HCT116 (cell line): Measurements from ENCODE around the gene PML. TPM values are rescaled to one million over a fixed set of nuclear protein-coding genes. Genes with fewer than 3 reads are reported as not detected.

Experiments used
- ATAC-seq: fragments of 200-7000 bp; cut with Tn5 transposase; 2 replicates; pipeline ENCODE4 v1.9.1; 2020; ENCODE audit warnings: mild to moderate bottlenecking, moderate library complexity
- BruUV-seq: library from RNA; stranded (reverse); fragments of 400-500 nt; replicated peaks from 2 replicates; lab custom pipeline; 2021; lab: Mats Ljungman, UMichigan
- CTCF ChIA-PET: fragments of 300-600 bp; sonication (Branson Sonifier 250); formaldehyde crosslinking; loops from one replicate; lab custom pipeline; 2021; ENCODE audit warnings: antibody characterized with exemption; lab: Charles Lee
- POLR2A ChIA-PET: fragments of 300-600, 350-600 bp; sonication (Branson Sonifier 250); formaldehyde crosslinking; loops from one replicate; lab custom pipeline; 2021; ENCODE audit warnings: antibody characterized with exemption; lab: Charles Lee
- RAD21 ChIA-PET, 2 experiments: fragments of 300-600 bp; sonication (Branson Sonifier 250); formaldehyde crosslinking; loops; one replicate each; lab custom pipeline; 2023; ENCODE audit warnings: low total read pairs in 2 of 2; ENCODE audit not compliant: uncharacterized antibody in 2 of 2, unreplicated experiment in 2 of 2, low non-redundant PET in 1 of 2; lab: Charles Lee
- DNase-seq: peaks from one replicate; pipeline ENCODE4 v3.0.0-alpha.2; 2010; ENCODE audit warnings: low read depth, low spot score
- H2AFZ ChIP-seq: fragments of 200-600 bp; shearing (Covaris generic), sonication (generic); 2 replicates; pipeline ENCODE4 v1.6.1; 2017; ENCODE audit warnings: low read depth, mixed run types, mixed read lengths, antibody characterized with exemption, low read length; ENCODE audit not compliant: poor library complexity, severe bottlenecking
- H3K27ac ChIP-seq: 2 replicates; pipeline ENCODE4 v1.5.1; 2012; ENCODE audit warnings: low read depth, low read length
- H3K27me3 ChIP-seq: fragments of 200-600 bp; sonication (generic); 2 replicates; pipeline ENCODE4 v1.6.1; 2016; ENCODE audit warnings: mixed run types, low read length, mixed read lengths; ENCODE audit not compliant: insufficient read depth
- H3K36me3 ChIP-seq, 2 experiments: fragments of 200-500 bp in 1 of 2; fragments of 200-600 bp in 1 of 2; sonication (Bioruptor generic) in 1 of 2; sonication (generic) in 1 of 2; 2 replicates each; pipeline versions ENCODE4 v1.5.1 to v1.6.1; 2014 to 2016; ENCODE audit warnings: low read length in 2 of 2, inconsistent platforms in 1 of 2, mixed read lengths in 1 of 2, mixed run types in 1 of 2; ENCODE audit not compliant: insufficient read depth in 2 of 2, control insufficient read depth in 1 of 2
- H3K4me1 ChIP-seq, 2 experiments: fragments of 200-600 bp in 1 of 2; sonication (generic) in 1 of 2; 2 replicates each; pipeline versions ENCODE4 v1.5.1 to v1.6.1; 2012 to 2017; ENCODE audit warnings: low read length in 2 of 2, inconsistent platforms in 1 of 2, mild to moderate bottlenecking in 1 of 2, mixed read lengths in 1 of 2, mixed run types in 1 of 2, moderate library complexity in 1 of 2; ENCODE audit not compliant: insufficient read depth in 2 of 2, control insufficient read depth in 1 of 2
- H3K4me2 ChIP-seq: fragments of 200-600 bp; sonication (generic); 2 replicates; pipeline ENCODE4 v1.6.1; 2017; ENCODE audit warnings: mixed run types, low read length, mixed read lengths
- H3K4me3 ChIP-seq, 2 experiments: fragments of 200-600 bp in 1 of 2; sonication (generic) in 1 of 2; replicated peaks in 1 of 2; 2 replicates each; pipeline ENCODE4 v1.5.1; 2011 to 2016; ENCODE audit warnings: low read length in 2 of 2, control low read depth in 1 of 2, low read depth in 1 of 2, mild to moderate bottlenecking in 1 of 2, mixed read lengths in 1 of 2, mixed run types in 1 of 2
- H3K79me2 ChIP-seq: fragments of 200-600 bp; sonication (generic); 2 replicates; pipeline ENCODE4 v1.6.1; 2017; ENCODE audit warnings: mild to moderate bottlenecking, mixed run types, low read length, moderate library complexity, mixed read lengths; ENCODE audit not compliant: insufficient read depth
- H3K9ac ChIP-seq: fragments of 200-600 bp; sonication (generic); 2 replicates; pipeline ENCODE4 v1.6.1; 2016; ENCODE audit warnings: low read length, mixed read lengths
- H3K9me2 ChIP-seq: fragments of 200-600 bp; sonication (generic), shearing (Covaris generic); 2 replicates; pipeline ENCODE4 v1.6.1; 2017; ENCODE audit warnings: mixed run types, mild to moderate bottlenecking, moderate library complexity; ENCODE audit not compliant: insufficient read depth
- H3K9me3 ChIP-seq, 2 experiments: fragments of 200-500 bp in 1 of 2; fragments of 200-600 bp in 1 of 2; sonication (Bioruptor generic) in 1 of 2; sonication (generic) in 1 of 2; 2 replicates each; pipeline ENCODE4 v1.6.1; 2014 to 2017; ENCODE audit warnings: low read length in 2 of 2, mixed read lengths in 2 of 2, inconsistent platforms in 1 of 2, low read depth in 1 of 2, mild to moderate bottlenecking in 1 of 2, mixed run types in 1 of 2, moderate library complexity in 1 of 2; ENCODE audit not compliant: control insufficient read depth in 1 of 2, insufficient read depth in 1 of 2
- H4K20me1 ChIP-seq: fragments of 200-600 bp; sonication (generic), shearing (Covaris generic); 2 replicates; pipeline ENCODE4 v1.6.1; 2017; ENCODE audit warnings: mixed run types, mild to moderate bottlenecking, moderate library complexity; ENCODE audit not compliant: insufficient read depth
- CBX3 ChIP-seq: IDR thresholded peaks from 2 replicates; pipeline ENCODE4 v1.6.1; 2012; ENCODE audit warnings: low read depth
- CTCF ChIP-seq, 3 experiments: fragments of 200-600 bp in 1 of 3; sonication (generic) in 1 of 3; IDR thresholded peaks in 2 of 3; conservative IDR thresholded peaks in 1 of 3; 2 replicates each; pipeline ENCODE4 v1.5.1; 2012 to 2017; ENCODE audit warnings: low read depth in 2 of 3, low read length in 2 of 3, antibody characterized with exemption in 1 of 3, borderline replicate concordance in 1 of 3, control low read depth in 1 of 3, mild to moderate bottlenecking in 1 of 3, mixed read lengths in 1 of 3, mixed run types in 1 of 3, moderate library complexity in 1 of 3; ENCODE audit not compliant: insufficient read depth in 1 of 3
- FOSL1 ChIP-seq: IDR thresholded peaks from 2 replicates; pipeline ENCODE4 v1.6.1; 2012; ENCODE audit warnings: low read depth
- POLR2A ChIP-seq: IDR thresholded peaks from 2 replicates; pipeline ENCODE4 v1.7.0; 2011; ENCODE audit warnings: borderline replicate concordance; ENCODE audit not compliant: insufficient read depth, insufficient read length; ENCODE audit errors: extremely low read depth
- POLR2AphosphoS5 ChIP-seq: IDR thresholded peaks from 2 replicates; pipeline ENCODE4 v1.6.1; 2011; ENCODE audit warnings: mild to moderate bottlenecking, low read depth, low read length, moderate library complexity
- RAD21 ChIP-seq: IDR thresholded peaks from 2 replicates; pipeline ENCODE4 v1.6.1; 2012; ENCODE audit warnings: low read depth, mild to moderate bottlenecking
- SRF ChIP-seq: IDR thresholded peaks from 2 replicates; pipeline ENCODE4 v1.6.1; 2012; ENCODE audit warnings: low read depth
- ZFX ChIP-seq: fragments of 450-650 bp; IDR thresholded peaks from 2 replicates; pipeline ENCODE4 v1.6.1; 2017
- intact Hi-C: fragments of 100-400 bp; cut with micrococcal nuclease; formaldehyde crosslinking; loops from 2 replicates; pipeline ENCODE4 v1.10.0; 2022
- total RNA-seq: library from RNA; stranded (reverse); gene quantifications from one replicate; pipeline ENCODE4 v1.2.1, GENCODE V29; 2021; ENCODE audit not compliant: unreplicated experiment

PML gene
- total RNA-seq, 1 experiment from 2014 or later = 28.1 TPM

- TF ChIP-seq CTCF (IDR thresholded peaks at IDR 0.05 in 2 of 3, conservative IDR thresholded peaks at IDR 0.05 in 1 of 3; ENCODE audit: borderline replicate concordance in 1 of 3, insufficient read depth in 1 of 3, low read depth in 2 of 3, low read length in 2 of 3) (no peak), FOSL1 (no peak), POLR2A (no peak), ZFX (no peak), POLR2AphosphoS5 (no peak)
Observed at GRCh38 chr15:73968461-73968860, 26.1 kb upstream of the PML start (continued).

- ChIA-PET CTCF (interaction anchor here (1.1 to 2.0 kb wide), 2 partner anchors 13 to 25 kb away, joined by 4 read pairs; partner anchors contain the start of gene PML), POLR2A (no interaction called here)
- Histone ChIP-seq H3K4me1 (peaks cover 8 to 20% of the 10 kb centered on the region in 2 experiments; a peak in 3 of 4 replicates), H3K9me2 (no peaks in the 10 kb centered on the region)
- DNase-seq = no peak
- BruUV-seq = no TSS peak
- TF ChIP-seq SRF (no peak), CBX3 (no peak), RAD21 (no peak)
- TF ChIP-seq, all 23 proteins: peak for 0
- Histone ChIP-seq H2AFZ (no peak overlapping the region), H3K9ac (no peak overlapping the region), H3K9me3 (no peaks in the 10 kb centered on the region), H3K27ac (no peak overlapping the region), H3K79me2 (no peaks in the 10 kb centered on the region), H3K27me3 (no peaks in the 10 kb centered on the region), H4K20me1 (no peaks in the 10 kb centered on the region), H3K4me2 (no peak overlapping the region), H3K4me3 (no peak overlapping the region), H3K36me3 (no peaks in the 10 kb centered on the region)
- RAD21 ChIA-PET = no interaction called here
- ATAC-seq = no peak
- intact Hi-C loops = no loop called here
Observed at GRCh38 chr15:73969151-73969759, 25.3 kb upstream of the PML start.
